ENCODE measurements around the gene CCDC126. TPM values are rescaled to one million over a fixed set of nuclear protein-coding genes. Genes with fewer than 3 reads are reported as not detected.

Gene CCDC126
- total and polyA plus RNA-seq, 2 of the 4 experiments (the other 2 are of a cell fraction), result 4.1 to 5.6 TPM

DNA sequence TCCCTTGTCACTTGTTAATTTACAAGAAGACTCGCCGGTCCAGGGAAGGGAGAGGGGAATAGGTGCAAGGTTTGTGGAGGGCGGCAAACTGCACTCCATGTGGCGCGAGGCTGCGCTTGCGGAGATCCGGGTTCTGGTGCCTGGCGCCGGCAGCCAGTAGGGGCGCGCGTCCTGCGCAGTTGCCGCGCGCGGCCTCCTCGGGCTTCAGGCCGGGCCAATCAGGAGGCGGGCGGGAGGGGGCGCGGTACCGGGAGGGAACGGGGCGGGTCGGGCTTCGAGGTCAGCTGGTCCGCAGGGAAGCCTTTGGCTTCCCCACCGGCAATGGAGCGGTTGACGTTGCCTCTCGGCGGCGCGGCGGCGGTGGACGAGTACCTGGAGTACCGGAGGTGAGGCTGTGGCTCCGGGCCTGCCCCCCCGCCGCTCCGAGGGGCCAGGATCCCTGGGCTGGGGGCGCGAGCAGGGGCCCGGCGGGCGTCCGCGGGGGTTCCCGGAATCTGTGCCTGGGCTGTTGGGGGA lies 82.8 kb downstream of the CCDC126 start, which contains the start of gene FAM221A:
Gene FAM221A, plus strand, starts transcription at position 302 of the 516 bp plus-strand sequence. Its CDS starts 20 bp downstream, at position 322.
- no peak within 1 kb of the TSS for H2BK5ac ChIP-seq (ENCODE audit: low read depth, low read length, poor library complexity, severe bottlenecking)
- H4K20me1 ChIP-seq (ENCODE audit: insufficient read depth, low read length), result no peaks in the 10 kb centered on the region
- no TSS peak for BruUV-seq (replicated peaks)
- H4K5ac ChIP-seq (ENCODE audit: low read depth, low read length), result no peak within 1 kb of the TSS
- H3K9me3 ChIP-seq (ENCODE audit: control insufficient read depth, insufficient read depth, low read length), result no peaks in the 10 kb centered on the region
- H3K14ac ChIP-seq (replicated peaks; ENCODE audit: low read depth, low read length), result no peak within 1 kb of the TSS
- DNase-seq (peak; percentile 67), ATAC-seq (ENCODE audit: low read depth) (peak; percentile 99)
- H2BK120ac ChIP-seq (ENCODE audit: low read depth, low read length), result no peak within 1 kb of the TSS
- no peaks in the 10 kb centered on the region for H3K4me1 ChIP-seq (ENCODE audit: control insufficient read depth, insufficient read depth, low read length)
- peak within 1 kb of the TSS; percentile 59 for H3K4me3 ChIP-seq (ENCODE audit: insufficient read depth, low read depth, low read length)
- H3K79me1 ChIP-seq (ENCODE audit: low read depth in 1 of 2, low read length in 2 of 2), result no peaks in the 10 kb centered on the region
- CTCF ChIA-PET, result interaction anchor here (0.6 to 1.6 kb wide), 2 partner anchors 9 to 62 kb away, joined by 3 to 7 read pairs; no protein-coding TSS in a partner anchor
- H3K36me3 ChIP-seq (ENCODE audit: control insufficient read depth, insufficient read depth, low read length), result no peaks in the 10 kb centered on the region
- H3K18ac ChIP-seq (ENCODE audit: low read depth, low read length), result no peak within 1 kb of the TSS
- no peak within 1 kb of the TSS for H2BK20ac ChIP-seq (ENCODE audit: low read depth, low read length)
- dilution Hi-C loops (cut with HindIII; ENCODE audit: low sequenced_read_pairs, unreplicated experiment), result no loop called here
- H3K27ac ChIP-seq (ENCODE audit: insufficient read depth, low read length), result no peak within 1 kb of the TSS
- in situ Hi-C loops (cut with MboI; ENCODE audit: low sequenced_read_pairs), result loop anchor here (10.0 kb wide), 1 partner anchor 85 kb away; the partner anchor contains the start of gene CCDC126
- no peak within 1 kb of the TSS for H3K4ac ChIP-seq (ENCODE audit: low read depth, low read length)
- H3K9ac ChIP-seq (ENCODE audit: low read depth, low read length), result no peak within 1 kb of the TSS
- no peak within 1 kb of the TSS for H2AK5ac ChIP-seq (ENCODE audit: low read depth, low read length)
- POLR2A ChIA-PET (ENCODE audit: unreplicated experiment), result no interaction called here
- H3K4me2 ChIP-seq (ENCODE audit: low read depth, low read length), result peak within 1 kb of the TSS; percentile 99
- H3K27me3 ChIP-seq (ENCODE audit: control insufficient read depth, insufficient read depth, low read length), result no peaks in the 10 kb centered on the region
- H3K23ac ChIP-seq (ENCODE audit: low read depth, low read length), result peak within 1 kb of the TSS; percentile 15; the same call in 1 of the 2 replicates
- 1% methylated on average over 26 of the region's 53 CpGs; no CpG with 5 or more reads in 1 of the 2 experiments for WGBS, 2 experiments (ENCODE audit: extremely low coverage in 2 of 2, insufficient read length in 1 of 2)
- H2AK9ac ChIP-seq (replicated peaks; ENCODE audit: low read depth, low read length, poor library complexity), result no peak within 1 kb of the TSS
- H2BK15ac ChIP-seq (ENCODE audit: low read depth, low read length), result no peak within 1 kb of the TSS
- H2AFZ ChIP-seq (replicated peaks; ENCODE audit: low read length, poor library complexity), result peak within 1 kb of the TSS; percentile 91
- no peak within 1 kb of the TSS for H4K91ac ChIP-seq (ENCODE audit: insufficient read depth, low read depth, low read length)
- no peak within 1 kb of the TSS for H3K56ac ChIP-seq (ENCODE audit: extremely low read depth, insufficient read depth, low read length)
- intact Hi-C loops (cut with micrococcal nuclease), result loop anchor here (5.0 kb wide), 1 partner anchor 83 kb away; the partner anchor contains the start of gene CCDC126
- TF ChIP-seq, protein P1, sequence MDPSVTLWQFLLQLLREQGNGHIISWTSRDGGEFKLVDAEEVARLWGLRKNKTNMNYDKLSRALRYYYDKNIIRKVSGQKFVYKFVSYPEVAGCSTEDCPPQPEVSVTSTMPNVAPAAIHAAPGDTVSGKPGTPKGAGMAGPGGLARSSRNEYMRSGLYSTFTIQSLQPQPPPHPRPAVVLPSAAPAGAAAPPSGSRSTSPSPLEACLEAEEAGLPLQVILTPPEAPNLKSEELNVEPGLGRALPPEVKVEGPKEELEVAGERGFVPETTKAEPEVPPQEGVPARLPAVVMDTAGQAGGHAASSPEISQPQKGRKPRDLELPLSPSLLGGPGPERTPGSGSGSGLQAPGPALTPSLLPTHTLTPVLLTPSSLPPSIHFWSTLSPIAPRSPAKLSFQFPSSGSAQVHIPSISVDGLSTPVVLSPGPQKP (IDR thresholded peaks at IDR 0.05; ENCODE audit: borderline replicate concordance, low read depth, low read length), result no peak
- TF ChIP-seq SMC3 (IDR thresholded peaks at IDR 0.05; ENCODE audit: low read depth, low read length) (no peak), MXI1 (IDR thresholded peaks at IDR 0.05; ENCODE audit: borderline replicate concordance, low read depth, low read length) (peak; percentile 23; the same call in 1 of the 2 replicates), RFX5 (IDR thresholded peaks at IDR 0.05; ENCODE audit: low read depth, low read length) (no peak), NFE2L2 (IDR thresholded peaks at IDR 0.05; ENCODE audit: low read depth, low read length) (no peak), CEBPB (IDR thresholded peaks at IDR 0.05; ENCODE audit: low read depth, low read length) (no peak), MAZ (IDR thresholded peaks at IDR 0.05; ENCODE audit: borderline replicate concordance, low read depth, low read length) (no peak), BHLHE40 (IDR thresholded peaks at IDR 0.05; ENCODE audit: low read depth, low read length) (no peak), RCOR1 (IDR thresholded peaks at IDR 0.05; ENCODE audit: insufficient replicate concordance, low read length) (no peak), POLR2A (IDR thresholded peaks at IDR 0.05; ENCODE audit: low read depth, low read length) (no peak), FOS (IDR thresholded peaks at IDR 0.05; ENCODE audit: low read depth, low read length) (no peak), CTCF (conservative IDR thresholded peaks at IDR 0.05; ENCODE audit: low read depth, low read length) (peak; percentile 61)
- H4K8ac ChIP-seq (ENCODE audit: low read depth in 2 of 2, low read length in 2 of 2), result peak within 1 kb of the TSS in 1 of 2 experiments; percentile 52; a peak in 1 of 4 replicates
- H3K9me1 ChIP-seq (ENCODE audit: insufficient read depth, low read length), result no peaks in the 10 kb centered on the region

Measured in IMR-90 (cell line).